Measurements from ENCODE around the gene RPL22L1. TPM values are rescaled to one million over a fixed set of nuclear protein-coding genes. Genes with fewer than 3 reads are reported as not detected.
"Not testable (repeated sequence)": the region's sequence is repeated elsewhere in the genome, so short reads cannot be mapped to it uniquely, and the experiment has no call there.

RPL22L1 gene
- total and polyA plus RNA-seq, 12 donors = 22.1 to 143 (median 58.4) TPM

- Histone ChIP-seq H3K4me3 (no peak overlapping the region), H3K4me1 (replicated peaks in 1 of 2) (no peaks in the 10 kb centered on the region), H3K36me3 (replicated peaks in 1 of 2) (no peaks in the 10 kb centered on the region), H3K9me3 (replicated peaks in 1 of 3) (no peaks in the 10 kb centered on the region), H3K27me3 (no peaks in the 10 kb centered on the region), H3K27ac (no peak overlapping the region)
- no peak for DNase-seq
- intact Hi-C loops (cut with DNase I) = no loop called here
- WGBS, 4 donors = 86 to 97% (median 94%) methylated on average over 1 of the region's 1 CpG
- TF ChIP-seq CTCF (IDR thresholded peaks at IDR 0.05) (no peak), POLR2A (IDR thresholded peaks at IDR 0.05) (no peak)
These were observed 29.5 kb upstream of the RPL22L1 start for GRCh38 chr3:170899455-170899854.

GRCh38 chr3:170897978-170898377, 28.0 kb upstream of the RPL22L1 start:
- no peak for DNase-seq
- H3K36me3 ChIP-seq (replicated peaks in 1 of 2) = no peaks in the 10 kb centered on the region
- H3K27me3 ChIP-seq = no peaks in the 10 kb centered on the region
- intact Hi-C loops (cut with DNase I) = no loop called here
- no peaks in the 10 kb centered on the region for H3K4me1 ChIP-seq (replicated peaks in 1 of 2)
- WGBS, 4 donors = 95 to 100% (median 97%) methylated on average over 2 of the region's 2 CpGs
- H3K4me3 ChIP-seq = no peak overlapping the region
- TF ChIP-seq POLR2A (IDR thresholded peaks at IDR 0.05) (no peak), CTCF (IDR thresholded peaks at IDR 0.05) (no peak)
- no peak overlapping the region for H3K27ac ChIP-seq
- H3K9me3 ChIP-seq (replicated peaks in 1 of 3) = no peaks in the 10 kb centered on the region

GRCh38 chr3:170897199-170897598, 27.2 kb upstream of the RPL22L1 start:
- H3K9me3 ChIP-seq (replicated peaks in 1 of 3); intact Hi-C loops (cut with DNase I); DNase-seq; H3K27me3 ChIP-seq; H3K4me1 ChIP-seq (replicated peaks in 1 of 2); H3K36me3 ChIP-seq (replicated peaks in 1 of 2); H3K4me3 ChIP-seq; H3K27ac ChIP-seq: not testable (repeated sequence)
- 55 to 94% methylated on average over 1 of the region's 1 CpG; no CpG with 5 or more reads in 2 of the 4 donors for WGBS, 4 donors

GRCh38 chr3:170896781-170897180, 26.8 kb upstream of the RPL22L1 start:
- H3K9me3 ChIP-seq (replicated peaks in 1 of 3) = no peaks in the 10 kb centered on the region
- DNase-seq = no peak
- H3K4me3 ChIP-seq = no peak overlapping the region
- H3K4me1 ChIP-seq (replicated peaks in 1 of 2) = no peaks in the 10 kb centered on the region
- H3K27me3 ChIP-seq = no peaks in the 10 kb centered on the region
- no peak overlapping the region for H3K27ac ChIP-seq
- no peak for TF ChIP-seq CTCF (IDR thresholded peaks at IDR 0.05)
- no peak for TF ChIP-seq POLR2A (IDR thresholded peaks at IDR 0.05)
- intact Hi-C loops (cut with DNase I) = no loop called here
- no peaks in the 10 kb centered on the region for H3K36me3 ChIP-seq (replicated peaks in 1 of 2)
- WGBS, 4 donors = 91 to 100% (median 97%) methylated on average over 1 of the region's 1 CpG

- WGBS, 4 donors = 87 to 96% (median 91%) methylated on average over 6 of the region's 6 CpGs
- intact Hi-C loops (cut with DNase I); H3K27ac ChIP-seq; H3K4me3 ChIP-seq; DNase-seq; H3K36me3 ChIP-seq (replicated peaks in 1 of 2); H3K9me3 ChIP-seq (replicated peaks in 1 of 3); H3K27me3 ChIP-seq; H3K4me1 ChIP-seq (replicated peaks in 1 of 2): not testable (repeated sequence)
These were observed 26.3 kb upstream of the RPL22L1 start for GRCh38 chr3:170896333-170896732.

Measured in adrenal gland (tissue), 12 donors.